ENCODE results near the gene ITGB2.

ITGB2 gene

DNA sequence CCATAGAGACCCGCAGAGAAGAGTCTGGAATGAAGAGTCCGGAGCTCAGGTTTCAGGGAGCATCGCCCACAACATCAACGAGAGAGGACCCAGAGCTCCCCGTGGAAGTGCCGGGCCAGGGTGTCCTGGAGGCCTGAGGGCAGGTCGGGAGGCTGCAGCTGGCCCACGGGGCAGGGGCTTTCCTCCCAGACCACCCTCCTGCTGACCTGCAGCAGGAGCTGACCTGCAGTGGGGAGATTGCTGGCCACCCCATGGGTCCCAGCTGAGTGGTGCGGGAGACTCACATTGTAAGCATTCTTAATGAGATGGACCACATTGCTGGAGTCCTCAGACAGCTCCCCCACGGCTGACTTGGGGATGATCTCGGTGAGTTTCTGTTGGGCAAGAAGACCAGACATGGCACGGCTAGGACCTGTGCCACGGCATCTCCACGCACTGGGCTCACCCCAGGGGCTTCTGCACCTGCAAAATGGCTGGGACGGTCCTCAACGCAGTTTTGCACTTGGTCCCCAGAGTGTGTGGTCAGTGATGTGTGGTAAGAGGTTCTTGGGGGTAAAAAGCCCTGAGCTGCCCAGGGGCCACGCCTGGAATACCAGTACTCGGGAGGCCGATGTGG lies 25.9 kb downstream of the ITGB2 start:
- no peak for DNase-seq

- no peak for DNase-seq
Observed at GRCh38 chr21:44893948-44894656, 26.6 kb downstream of the ITGB2 start.

- DNase-seq, result no peak
Observed at GRCh38 chr21:44893278-44893556, 27.5 kb downstream of the ITGB2 start.

GRCh38 chr21:44892536-44893277 lies 28.0 kb downstream of the ITGB2 start:
- DNase-seq, result no peak

DNA sequence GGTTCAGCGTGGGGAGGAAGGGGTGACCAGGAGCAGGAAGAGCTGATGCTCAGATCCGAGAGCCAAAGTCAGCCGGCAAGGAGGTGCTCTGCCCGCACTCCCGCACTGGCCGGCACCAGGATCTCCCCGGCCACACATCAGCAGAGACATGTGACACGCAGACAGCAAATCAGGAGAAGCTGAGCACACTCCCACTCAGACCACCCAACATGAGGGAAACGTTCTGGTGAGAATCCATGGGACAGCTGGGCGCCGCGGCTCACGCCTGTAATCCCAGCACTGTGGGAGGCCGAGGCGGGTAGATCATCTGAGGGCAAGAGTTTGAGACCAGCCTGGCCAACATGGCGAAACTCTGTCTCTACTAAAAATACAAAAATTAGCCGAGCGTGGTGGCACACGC lies 28.6 kb downstream of the ITGB2 start:
- no peak for DNase-seq

- no peak for DNase-seq
Observed at GRCh38 chr21:44891631-44892031, 29.1 kb downstream of the ITGB2 start.

DNA sequence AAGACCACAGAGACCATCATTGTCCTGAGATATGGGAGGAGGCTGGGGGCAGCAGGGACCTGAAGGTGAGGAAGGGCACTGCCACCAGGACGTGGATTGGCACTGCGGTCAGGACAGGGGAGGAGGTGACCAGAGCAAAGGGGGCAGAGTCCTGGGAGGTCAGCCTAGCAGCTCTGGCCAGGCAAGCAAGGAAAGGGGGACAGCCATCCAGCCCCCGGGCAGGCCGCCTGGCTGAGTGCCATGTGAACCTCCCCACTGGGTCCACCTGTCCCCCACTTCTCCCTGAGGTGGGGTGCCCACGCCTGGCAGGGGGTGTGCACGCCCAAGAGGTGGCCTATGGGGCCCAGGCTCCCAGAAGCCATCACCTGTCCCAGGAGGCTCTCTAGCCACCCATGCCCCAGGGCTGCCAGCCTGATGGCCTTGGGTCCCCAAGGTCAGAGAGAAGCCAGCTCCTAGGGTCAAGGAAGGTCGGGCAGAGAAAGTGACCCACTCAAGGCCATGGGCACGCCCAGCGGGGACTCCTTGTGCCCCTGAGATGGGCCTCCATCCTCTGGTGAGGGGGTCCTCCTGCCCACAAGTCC lies 29.6 kb downstream of the ITGB2 start:
- DNase-seq, result no peak

GRCh38 chr21:44890338-44890931 lies 30.3 kb downstream of the ITGB2 start:
- no peak for DNase-seq

DNA sequence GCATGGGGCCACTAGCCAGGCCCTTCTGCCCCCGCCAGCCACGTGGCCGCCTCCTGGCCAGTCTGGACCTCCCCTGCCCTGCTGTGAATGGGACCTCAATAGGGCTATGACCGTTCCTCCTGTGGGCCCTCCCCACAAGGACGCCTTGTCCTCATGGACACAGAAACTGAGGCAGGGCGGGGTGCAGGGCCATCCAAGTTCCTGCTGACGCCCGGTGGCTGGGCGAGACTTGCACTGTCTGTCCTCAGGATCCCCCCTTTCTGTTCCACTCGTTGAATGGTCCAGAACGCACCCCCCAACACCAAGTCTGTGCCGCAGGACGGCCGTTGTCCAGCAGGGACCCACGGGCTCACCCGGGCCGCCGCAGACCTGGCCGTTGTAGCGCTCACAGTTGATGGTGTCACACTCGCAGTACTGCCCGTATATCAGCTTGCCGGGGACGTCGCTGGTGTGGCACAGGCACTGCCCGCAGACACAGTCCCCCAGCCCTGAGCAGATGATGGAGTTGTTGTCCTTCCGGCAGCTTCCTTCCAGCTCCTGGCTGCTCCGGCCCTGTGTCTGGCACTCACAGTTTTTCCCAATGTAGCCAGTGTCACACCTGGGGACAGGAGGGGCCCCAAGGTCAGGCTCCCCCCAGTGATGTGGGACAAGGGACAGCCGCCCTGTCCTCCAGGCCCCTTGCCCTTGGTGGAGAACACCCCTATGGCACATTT lies 30.9 kb downstream of the ITGB2 start:
- DNase-seq, result no peak

- no peak for DNase-seq
Observed at GRCh38 chr21:44888581-44889550, 31.8 kb downstream of the ITGB2 start.

GRCh38 chr21:44887807-44888580 lies 32.7 kb downstream of the ITGB2 start:
- DNase-seq, result no peak

GRCh38 chr21:44887126-44887806 lies 33.4 kb downstream of the ITGB2 start:
- no peak for DNase-seq

GRCh38 chr21:44886113-44887075 lies 34.3 kb downstream of the ITGB2 start:
- no peak for DNase-seq

DNA sequence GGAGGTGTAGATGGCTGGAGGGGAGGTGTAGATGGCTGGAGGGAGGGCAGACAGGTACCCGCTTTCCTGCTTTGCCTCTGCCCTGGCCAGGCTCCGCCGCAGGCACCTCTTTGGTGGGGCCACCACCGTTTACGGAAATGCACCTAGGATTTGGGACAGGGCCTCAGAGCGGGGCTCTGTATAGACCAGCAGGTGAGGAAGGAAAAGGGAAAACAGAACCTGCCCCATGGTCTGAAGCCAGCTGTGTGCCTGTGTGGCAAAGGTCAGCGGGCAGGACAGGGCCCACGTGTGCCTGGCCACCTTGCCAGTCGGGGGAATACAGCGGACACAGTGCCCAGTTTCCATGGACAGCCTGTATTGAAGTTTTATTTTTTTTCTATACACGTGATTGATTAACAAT lies 35.1 kb downstream of the ITGB2 start:
- DNase-seq, result no peak

- no peak for DNase-seq
Observed at GRCh38 chr21:44884097-44884496, 36.6 kb downstream of the ITGB2 start.

DNA sequence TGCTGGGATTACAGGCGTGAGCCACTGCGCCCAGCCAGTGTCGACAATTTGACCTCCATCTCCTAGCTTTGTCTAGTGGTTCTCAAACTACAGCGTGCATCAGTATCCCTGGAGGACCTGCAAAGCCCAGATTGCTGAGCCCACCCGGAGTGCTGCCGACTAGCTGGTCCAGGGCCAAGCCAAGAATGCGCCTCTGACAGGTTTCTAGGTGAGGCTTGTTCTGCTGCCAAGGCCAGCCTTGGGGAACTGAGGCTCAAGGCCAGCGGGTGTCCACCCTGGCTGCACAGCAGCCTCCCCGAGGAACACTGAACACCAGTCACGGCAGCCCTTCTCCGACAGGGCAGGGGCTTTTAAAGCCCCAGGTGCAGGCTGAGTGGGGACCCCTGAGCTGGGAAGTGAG lies 37.4 kb downstream of the ITGB2 start:
- DNase-seq, result no peak

DNA sequence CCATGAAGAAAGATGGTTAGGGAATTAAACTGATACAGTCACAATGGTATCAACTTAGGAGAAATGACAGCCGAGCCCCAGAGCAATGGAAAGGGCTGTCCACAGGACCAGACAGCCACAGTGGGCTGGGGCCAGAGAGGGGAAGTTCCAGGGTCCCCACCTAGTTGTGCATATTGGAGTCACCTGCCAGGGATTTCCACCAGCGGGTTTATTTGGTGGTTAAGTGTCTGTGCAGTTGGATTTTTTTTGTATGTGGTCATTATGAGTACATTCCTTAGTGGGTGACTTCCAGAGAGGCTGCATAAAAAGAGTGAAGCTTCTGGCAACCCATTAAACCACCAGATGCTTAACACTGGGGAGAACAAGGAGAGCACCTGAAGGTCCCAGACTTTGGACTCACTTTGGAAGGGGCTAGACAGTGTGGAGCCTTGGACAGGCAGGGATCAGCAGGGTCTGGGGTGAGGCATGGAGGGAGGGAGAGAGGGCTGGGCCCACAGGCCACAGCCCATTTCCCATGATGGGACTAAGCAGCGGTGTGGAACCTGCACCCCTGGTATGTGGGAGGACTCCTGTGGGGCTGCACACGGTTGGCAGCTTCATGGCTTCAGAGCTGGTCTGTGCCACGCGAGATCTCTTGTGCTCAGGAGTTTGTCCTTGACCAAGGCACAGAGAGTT lies 39.4 kb downstream of the ITGB2 start:
- DNase-seq, result no peak

DNA sequence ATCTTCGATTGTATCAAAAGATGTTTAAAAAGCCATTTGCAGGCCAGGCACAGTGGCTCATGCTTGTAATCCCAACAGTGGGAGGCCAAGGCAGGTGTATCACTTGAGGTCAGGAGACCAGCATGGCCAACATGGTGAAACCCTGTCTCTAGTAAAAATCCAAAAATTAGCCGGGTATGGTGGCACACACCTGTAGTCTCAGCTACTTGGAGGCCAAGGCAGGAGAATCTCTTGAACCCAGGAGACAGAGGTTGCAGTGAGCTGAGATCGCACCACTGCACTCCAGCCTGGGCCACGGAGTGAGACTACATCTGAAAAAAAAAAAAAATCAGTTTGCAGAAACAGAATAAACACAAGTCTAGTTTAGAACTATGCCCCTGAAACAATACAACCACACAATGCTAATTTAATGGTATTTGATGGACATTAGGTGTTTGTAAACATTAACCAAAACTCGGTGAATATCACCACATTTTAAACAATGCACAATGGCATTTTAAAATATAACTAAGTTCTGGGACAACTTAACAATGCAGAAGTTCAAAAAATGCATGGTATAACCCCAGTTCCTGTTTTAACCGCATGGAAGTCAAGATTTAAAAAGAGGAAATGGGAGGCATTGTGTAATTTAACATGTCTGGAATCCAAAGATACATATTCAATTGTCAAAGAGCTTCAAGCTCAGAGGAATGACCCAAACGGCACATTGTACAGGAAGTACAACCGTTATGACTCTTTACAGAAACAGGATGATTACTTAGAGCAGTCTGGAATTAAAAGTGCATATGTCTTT lies 40.1 kb downstream of the ITGB2 start:
- DNase-seq, result no peak
